CD4-positive, alpha-beta T cell treated with Interferon alpha-2 for 1 hour (primary cell): Measurements from ENCODE around the gene FAM156B.
A peak's percentile ranks its signal among the peaks of the same experiment; 100 is the strongest.
"Not testable (repeated sequence)": the region's sequence is repeated elsewhere in the genome, so short reads cannot be mapped to it uniquely, and the experiment has no call there.

Source experiments
- DNase-seq, 2 donors: peaks; one replicate each; pipeline ENCODE4 v3.0.0-alpha.2; 2020 to 2022

The FAM156B gene

GRCh38 chrX:52930214-52930613 lies 33.1 kb downstream of the FAM156B start:
- not testable (repeated sequence) for DNase-seq

DNA sequence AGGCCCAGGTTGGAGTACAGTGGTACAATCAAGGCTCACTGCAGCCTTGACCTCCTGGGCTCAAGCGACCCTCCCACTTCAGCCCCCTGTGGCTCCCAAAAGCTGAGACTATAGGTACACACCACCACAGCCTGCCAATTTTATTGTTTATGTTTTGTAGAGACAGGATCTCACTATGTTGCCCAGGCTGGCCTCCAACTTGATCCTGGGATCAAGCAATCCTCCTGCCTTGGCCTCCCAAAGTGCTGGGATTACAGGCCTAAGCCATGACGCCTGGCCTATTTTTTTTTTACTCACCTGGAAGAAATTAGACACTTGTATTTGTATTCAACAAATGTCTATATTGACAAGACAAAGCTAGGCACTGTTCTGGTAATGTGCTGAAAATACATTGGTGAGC lies 36.1 kb downstream of the FAM156B start:
- no peak for DNase-seq

DNA sequence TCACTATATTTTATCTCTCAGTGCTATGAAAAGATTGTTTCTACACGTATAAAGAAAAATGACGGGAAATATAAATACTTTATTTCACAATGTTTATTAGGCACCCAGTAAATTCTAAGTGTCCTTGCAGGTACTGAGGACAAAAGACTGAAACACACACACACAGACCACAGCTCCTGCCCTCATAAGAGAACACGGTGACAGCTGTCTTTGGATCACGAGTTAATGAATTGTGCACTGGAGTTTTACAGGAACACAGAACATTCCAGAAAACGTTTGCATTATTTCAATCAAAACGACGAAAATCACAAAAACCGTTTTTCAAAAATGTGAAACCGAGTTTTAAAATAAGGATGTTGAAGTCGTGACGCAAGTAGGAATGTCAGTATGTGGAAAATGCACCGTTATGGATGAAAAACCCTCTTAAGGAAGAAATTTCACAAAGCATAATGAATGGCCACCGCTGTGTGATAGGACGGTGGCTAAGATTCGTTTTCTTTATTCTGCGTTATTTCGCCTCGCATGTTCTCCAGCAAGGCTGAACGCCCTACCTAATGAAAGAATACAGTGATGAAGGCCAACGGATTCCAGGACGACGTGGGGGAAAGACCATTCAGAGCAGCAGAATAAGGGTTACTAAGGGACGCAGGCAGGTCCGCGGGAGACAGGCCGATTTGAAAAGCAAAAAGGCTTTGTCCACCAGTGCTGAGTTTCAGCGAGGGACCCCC lies 37.0 kb downstream of the FAM156B start:
- DNase-seq, result no peak

DNA sequence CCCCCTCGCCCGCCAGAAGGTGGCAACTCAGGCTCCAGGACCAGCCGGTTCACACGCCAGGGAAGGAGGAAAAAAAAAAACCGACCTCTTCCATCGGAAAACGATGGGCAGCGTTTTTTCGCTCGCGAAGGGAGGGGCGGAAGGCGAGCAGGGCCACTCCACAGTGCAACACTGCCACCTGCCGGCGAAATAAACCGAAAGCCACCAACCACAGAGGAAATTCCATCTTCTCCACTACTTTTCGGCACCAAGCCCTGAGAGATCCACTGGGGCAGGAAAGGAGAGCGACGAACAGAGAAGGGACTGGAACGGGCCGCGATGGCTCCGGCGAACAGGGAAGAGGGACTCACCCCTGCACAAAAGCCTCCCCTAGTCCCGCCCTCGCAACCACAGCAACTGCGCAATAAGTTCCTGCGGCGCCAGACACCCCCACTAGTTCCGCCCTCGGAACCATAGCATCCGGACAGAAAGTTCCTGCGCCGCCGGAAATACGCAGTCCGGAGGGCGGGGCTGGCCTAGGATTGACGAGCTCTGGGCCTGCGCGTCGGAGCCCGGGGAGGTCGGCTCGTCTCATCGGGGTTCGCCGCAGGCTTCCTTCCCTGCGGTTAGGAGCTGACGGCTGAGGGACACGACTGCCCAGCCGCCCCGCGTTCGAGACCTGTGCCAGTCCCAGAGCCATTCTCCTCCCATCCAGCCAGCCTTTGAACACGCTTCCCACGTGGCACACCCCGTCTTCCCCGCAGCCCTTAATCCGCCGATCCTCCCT lies 37.8 kb downstream of the FAM156B start:
- DNase-seq, result peak; percentile 93 to 97

DNA sequence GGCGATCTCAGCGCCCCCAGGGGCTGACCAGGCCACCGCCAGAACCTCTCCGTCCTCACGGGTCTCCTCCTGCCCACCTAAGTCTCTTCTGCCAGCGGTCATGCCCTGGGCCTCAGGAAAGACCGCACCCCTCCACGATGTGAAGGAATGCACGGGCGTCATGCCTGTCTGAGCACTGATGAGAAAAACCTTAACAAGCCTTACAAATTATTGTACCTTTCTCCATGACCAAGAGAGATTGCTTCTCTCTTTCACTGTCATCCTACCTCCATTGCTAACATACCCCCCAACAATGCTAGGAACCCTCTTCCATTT lies 38.3 kb downstream of the FAM156B start:
- not testable (repeated sequence) for DNase-seq

DNA sequence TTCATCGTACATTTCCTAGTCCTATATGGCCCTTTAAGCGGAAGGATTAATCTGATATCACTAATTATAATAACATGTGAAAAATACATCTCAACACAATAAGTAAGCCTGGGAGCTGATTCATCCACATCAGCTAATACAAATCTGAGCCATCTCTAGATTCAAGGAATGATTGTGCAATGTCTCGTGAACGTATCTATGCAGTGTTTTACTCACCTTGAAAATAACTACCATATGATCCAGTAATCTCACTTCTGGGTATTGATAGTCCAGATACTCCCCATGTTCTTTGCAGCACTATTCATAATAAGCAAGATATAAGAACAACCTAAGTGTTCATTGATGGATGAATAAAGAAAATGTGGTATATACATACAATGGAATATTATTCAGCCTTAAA lies 43.6 kb downstream of the FAM156B start:
- not testable (repeated sequence) for DNase-seq

GRCh38 chrX:52941728-52942127 lies 44.6 kb downstream of the FAM156B start:
- DNase-seq, result not testable (repeated sequence)

DNA sequence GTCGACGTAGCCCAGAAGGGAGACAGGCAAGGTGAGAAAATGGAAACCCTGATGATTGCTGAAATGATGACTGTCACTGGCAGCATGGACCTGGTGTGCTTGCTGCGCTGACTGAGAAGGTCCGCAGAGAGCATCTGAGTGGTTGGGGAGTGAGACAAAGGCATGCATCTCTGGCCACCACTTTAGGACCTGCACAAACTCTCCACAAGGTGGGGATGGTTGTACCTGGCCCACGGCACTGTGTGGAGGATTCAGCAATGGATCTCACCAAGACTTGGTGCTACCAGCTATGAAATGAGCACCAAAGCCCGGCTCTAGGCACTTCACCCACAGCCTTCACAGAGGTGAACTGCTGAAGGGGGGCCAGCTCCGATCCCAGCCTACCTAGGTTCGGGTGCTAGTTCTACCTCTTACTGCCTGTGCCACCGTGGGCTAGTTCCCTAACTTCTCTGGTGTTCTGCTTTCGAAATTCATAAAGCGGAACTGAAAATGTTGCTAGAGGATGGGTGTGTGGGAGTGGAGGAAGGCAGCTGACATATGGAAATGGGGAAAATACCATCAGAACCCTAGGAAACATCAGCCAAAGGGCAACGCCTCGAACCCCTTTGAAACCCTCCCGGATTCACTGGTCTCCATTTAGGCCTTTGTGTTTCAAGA lies 48.8 kb downstream of the FAM156B start:
- not testable (repeated sequence) for DNase-seq

- DNase-seq, result not testable (repeated sequence)
Measured at GRCh38 chrX:52947501-52947900, 50.4 kb downstream of the FAM156B start.

- not testable (repeated sequence) for DNase-seq
Measured at GRCh38 chrX:52948265-52948664, 51.1 kb downstream of the FAM156B start.

DNA sequence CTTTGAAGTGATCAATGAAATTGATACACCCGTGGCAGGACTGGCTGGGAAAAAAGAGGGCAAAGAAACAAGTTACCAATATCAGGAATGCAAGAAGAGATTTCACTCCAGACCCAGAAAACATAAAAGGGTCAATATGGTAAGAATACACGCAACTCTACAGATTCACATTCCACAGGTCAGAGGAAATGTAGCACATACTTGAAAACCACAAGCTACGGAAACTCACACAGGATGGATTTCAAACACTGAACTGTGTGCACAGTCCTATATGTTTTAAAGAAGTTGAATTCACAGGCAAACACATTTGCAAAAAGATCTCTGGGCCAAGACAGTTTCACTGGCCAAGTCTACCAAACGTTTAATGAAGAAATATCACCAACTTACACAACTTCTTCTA lies 52.2 kb downstream of the FAM156B start:
- not testable (repeated sequence) for DNase-seq

DNA sequence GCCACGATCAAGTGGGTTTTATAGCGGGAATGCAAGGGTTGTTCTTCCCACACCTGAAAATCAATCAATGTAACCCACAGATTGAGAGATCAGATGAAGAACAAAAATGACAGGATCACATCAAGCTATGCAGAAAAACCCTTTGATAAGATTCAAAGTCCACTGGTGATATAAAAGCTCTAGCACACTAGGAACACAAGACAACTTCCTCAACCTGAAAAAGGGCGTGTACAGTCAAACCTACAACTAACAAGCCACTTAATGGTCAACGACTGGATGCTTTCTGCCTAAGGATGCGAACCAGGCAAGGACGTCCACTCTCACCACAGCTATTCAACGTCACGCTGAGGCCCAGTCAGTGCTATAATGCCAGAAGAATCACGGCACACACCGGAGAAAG lies 52.8 kb downstream of the FAM156B start:
- not testable (repeated sequence) for DNase-seq
